Bronchial epithelial cell (primary cell): ENCODE results near the gene SLC9A2. TPM values are rescaled to one million over a fixed set of nuclear protein-coding genes. Genes with fewer than 3 reads are reported as not detected.

Experiments
- DNase-seq: peaks from one replicate; pipeline ENCODE4 v3.0.0-alpha.2; 2010; ENCODE audit warnings: low read depth
- FAIRE-seq: peaks from 2 replicates; lab custom pipeline; 2011; peaks lifted over from hg19 to GRCh38; lab: Jason Lieb, UNC
- H3K27me3 ChIP-seq: 2 replicates; pipeline ENCODE4 v1.5.1; 2011; ENCODE audit warnings: low read length; ENCODE audit not compliant: control insufficient read depth, insufficient read depth
- H3K36me3 ChIP-seq: 2 replicates; pipeline ENCODE4 v1.5.1; 2011; ENCODE audit warnings: low read length; ENCODE audit not compliant: control insufficient read depth, insufficient read depth
- H3K4me3 ChIP-seq: 2 replicates; pipeline ENCODE4 v1.5.1; 2011; ENCODE audit warnings: mild to moderate bottlenecking, low read depth, low read length, control low read depth
- CTCF ChIP-seq: IDR thresholded peaks from 2 replicates; pipeline ENCODE4 v1.5.1; 2011; ENCODE audit warnings: mild to moderate bottlenecking, moderate library complexity, low read length, control low read depth, inconsistent platforms; ENCODE audit not compliant: insufficient read depth, severe bottlenecking
- total RNA-seq: library from RNA; depleted of rRNA; stranded (reverse); fragments of >200 nt; gene quantifications from 2 replicates; pipeline ENCODE4 v1.2.1, GENCODE V29; 2014

SLC9A2 gene
- total RNA-seq, 1 donor from 2014 or later: under 0.01 TPM

GRCh38 chr2:102698369-102699111 is 79.2 kb downstream of the SLC9A2 start:
- no peaks in the 10 kb centered on the region for H3K27me3 ChIP-seq
- DNase-seq (peak; percentile 86), FAIRE-seq (peak; percentile 95)
- H3K4me3 ChIP-seq: no peak overlapping the region
- H3K36me3 ChIP-seq: no peaks in the 10 kb centered on the region
- no peak for TF ChIP-seq CTCF

GRCh38 chr2:102703305-102703704 is 84.0 kb downstream of the SLC9A2 start:
- TF ChIP-seq CTCF: no peak
- FAIRE-seq: no peak
- Histone ChIP-seq H3K27me3 (peaks cover 2% of the 10 kb centered on the region), H3K4me3 (no peak overlapping the region), H3K36me3 (no peaks in the 10 kb centered on the region)
- DNase-seq: no peak

- H3K4me3 ChIP-seq: no peak overlapping the region
- peak; percentile 53 for TF ChIP-seq CTCF
- DNase-seq: peak; percentile 60
- no peaks in the 10 kb centered on the region for H3K36me3 ChIP-seq
- H3K27me3 ChIP-seq: peaks cover 2% of the 10 kb centered on the region
- FAIRE-seq: no peak
Measured at GRCh38 chr2:102703748-102704147, 84.4 kb downstream of the SLC9A2 start.

- H3K36me3 ChIP-seq: no peaks in the 10 kb centered on the region
- DNase-seq (no peak), FAIRE-seq (no peak)
- no peak for TF ChIP-seq CTCF
- H3K27me3 ChIP-seq: peaks cover 2% of the 10 kb centered on the region
- H3K4me3 ChIP-seq: no peak overlapping the region
Measured at GRCh38 chr2:102704531-102704930, 85.2 kb downstream of the SLC9A2 start.

GRCh38 chr2:102707796-102708695 is 88.7 kb downstream of the SLC9A2 start:
- no peak for TF ChIP-seq CTCF
- no peaks in the 10 kb centered on the region for H3K36me3 ChIP-seq
- DNase-seq (no peak), FAIRE-seq (no peak)
- peaks cover 2% of the 10 kb centered on the region for H3K27me3 ChIP-seq
- H3K4me3 ChIP-seq: no peak overlapping the region
